GM18519 (cell line): ENCODE results near the gene GEMIN5.
"Not testable (repeated sequence)": the region's sequence is repeated elsewhere in the genome, so short reads cannot be mapped to it uniquely, and the experiment has no call there.

Source experiments
- ATAC-seq: cut with Tn5 transposase; IDR thresholded peaks from one replicate; pipeline ENCODE4 v1.9.1; 2021; ENCODE audit warnings: mild to moderate bottlenecking, moderate library complexity; ENCODE audit not compliant: unreplicated experiment, low FRiP score

The GEMIN5 gene

DNA sequence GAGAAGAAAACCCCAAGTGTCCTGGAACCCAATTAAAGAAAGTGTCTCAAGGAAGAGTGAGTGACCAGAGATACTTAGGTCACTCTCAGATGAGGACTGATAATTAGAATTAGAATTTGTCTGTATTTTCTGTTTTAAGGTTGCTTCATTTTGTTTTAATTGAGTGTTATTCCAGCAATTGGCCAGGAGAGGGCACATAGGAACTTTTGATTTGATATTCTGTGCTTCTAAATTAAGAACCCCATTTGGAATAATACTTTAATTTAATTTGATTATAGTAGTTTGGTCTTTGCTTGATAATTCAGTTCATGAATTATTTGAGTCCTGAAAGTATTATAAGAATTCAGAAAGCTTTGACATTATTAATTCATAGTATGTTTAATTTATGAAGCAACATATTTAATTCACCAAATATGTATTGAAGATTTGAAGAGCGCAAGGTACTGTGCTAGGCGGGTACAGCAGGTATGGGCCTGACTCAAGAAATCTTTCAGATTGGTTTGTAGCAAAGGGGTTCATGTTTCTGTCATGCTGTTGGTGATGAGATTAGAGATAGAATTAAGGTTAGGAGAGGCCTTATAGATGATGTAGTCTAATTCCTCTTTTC is 7.8 kb upstream of the GEMIN5 start:
- no peak for ATAC-seq

DNA sequence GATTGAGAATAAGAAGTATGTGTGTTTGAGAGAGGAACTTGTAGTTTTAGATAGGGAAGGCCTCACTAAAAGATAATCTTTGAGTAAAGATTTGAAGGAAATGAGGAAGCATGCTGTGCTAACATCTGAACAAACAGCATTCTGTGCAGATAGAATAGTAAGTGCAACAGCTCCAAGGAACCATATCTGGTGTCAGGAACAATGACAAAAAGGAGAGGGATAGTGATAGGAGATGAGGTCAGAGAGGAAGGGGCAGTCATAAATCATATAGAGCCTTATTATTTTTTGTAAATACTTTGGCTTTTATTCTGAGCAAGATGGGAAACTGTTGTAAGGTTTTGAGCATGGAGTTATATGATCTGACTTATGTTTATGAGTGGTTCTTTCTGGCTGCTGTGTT is 6.7 kb upstream of the GEMIN5 start:
- no peak for ATAC-seq

DNA sequence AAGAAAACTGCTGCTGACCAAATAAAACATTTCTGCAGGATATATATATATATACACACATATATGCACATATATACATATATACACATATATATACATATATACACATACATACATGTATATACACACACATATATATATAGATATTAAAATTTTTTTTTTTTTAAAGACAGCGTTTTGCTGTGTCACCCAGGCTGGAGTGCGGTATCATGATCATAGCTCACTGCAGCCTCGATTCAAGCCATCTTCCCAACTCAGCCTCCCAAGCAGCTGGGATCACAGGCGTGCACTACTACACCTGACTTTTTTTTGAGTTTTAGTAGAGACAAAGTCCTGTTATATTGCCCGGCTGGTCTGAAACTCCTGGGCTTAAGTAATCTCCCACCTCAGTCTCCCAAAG is 5.5 kb upstream of the GEMIN5 start:
- no peak for ATAC-seq

DNA sequence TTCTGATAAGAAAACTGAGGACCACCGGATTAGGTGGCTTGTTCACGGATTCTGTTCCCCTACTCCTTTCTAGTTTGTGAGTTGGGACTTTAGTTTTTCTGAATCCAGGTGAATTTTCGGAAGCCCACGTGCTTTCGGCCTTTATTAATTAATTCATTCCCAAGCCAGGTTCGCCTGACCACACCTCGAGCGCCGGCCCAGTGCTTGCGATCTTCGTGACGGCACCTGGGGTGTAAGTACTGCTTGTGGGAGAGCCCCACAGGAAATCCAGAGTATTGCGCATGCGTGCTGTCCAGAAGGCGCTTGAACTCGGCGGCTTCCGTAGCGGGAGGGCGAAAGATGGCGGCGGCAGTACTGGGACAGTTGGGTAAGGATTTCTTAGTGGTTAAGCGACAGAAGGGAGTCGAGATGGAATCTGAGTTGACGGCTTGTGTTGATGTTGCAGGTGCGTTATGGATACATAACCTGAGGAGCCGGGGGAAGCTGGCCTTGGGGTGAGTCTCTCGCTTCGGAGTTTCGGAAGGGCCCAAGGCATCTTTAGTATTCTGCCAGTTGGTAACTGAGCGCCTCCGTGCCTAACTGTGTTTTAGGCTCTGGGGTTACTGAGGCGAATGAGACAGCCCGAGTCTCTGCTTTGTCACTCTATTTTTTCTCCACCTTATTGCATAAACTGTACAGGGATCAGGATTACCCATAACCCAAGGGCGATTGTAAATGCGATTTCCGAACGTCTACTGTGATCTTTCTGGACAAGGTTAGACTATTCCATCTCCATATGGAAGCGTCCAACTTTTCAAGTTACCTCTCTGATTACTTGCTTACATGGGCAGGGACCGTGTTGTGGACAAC is 3.0 kb upstream of the GEMIN5 start, which contains the start of gene MRPL22:
MRPL22 (plus strand) TSS at position 302 of the 849 bp plus-strand sequence; CDS start at position 340, 38 bp downstream.
- peak; percentile 34 for ATAC-seq

DNA sequence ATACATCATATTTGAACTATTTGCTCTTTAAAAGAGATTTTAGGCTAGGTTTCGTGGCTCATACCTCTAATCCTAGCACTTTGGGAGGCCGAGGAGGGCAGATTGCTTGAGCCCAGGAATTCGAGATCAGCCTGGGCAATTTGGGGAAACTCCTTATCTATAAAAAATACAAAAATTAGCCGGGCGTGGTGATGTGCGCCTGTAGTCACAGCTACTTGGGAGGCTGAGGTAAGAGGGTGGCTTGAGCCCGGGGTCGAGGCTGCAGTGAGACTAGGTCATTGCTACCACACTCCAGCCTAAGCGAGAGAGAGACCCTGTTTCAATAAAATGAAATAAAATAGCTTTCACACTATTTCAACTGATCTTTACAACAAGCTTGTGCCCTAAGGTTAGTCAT is 2.4 kb upstream of the GEMIN5 start:
- ATAC-seq: no peak

DNA sequence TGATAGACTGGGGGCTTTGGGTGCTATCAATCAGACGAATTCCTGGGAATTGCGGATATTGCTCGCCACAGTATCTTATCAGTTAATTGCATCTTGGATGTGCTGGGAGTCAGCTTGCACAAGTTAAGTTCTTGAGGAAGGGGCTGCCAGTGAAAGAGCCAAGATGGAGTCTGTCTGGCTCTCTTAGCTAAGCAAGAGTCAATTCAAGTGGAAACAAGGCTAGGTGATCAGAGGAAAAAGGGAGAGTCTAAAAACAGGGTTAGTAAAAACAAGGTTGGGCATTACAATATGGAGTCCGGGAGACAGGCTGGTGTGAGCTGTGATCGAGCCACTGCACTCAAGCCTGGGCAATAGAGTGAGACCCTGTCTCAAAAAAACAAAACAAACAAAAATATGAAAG is 1.4 kb upstream of the GEMIN5 start:
- not testable (repeated sequence) for ATAC-seq

DNA sequence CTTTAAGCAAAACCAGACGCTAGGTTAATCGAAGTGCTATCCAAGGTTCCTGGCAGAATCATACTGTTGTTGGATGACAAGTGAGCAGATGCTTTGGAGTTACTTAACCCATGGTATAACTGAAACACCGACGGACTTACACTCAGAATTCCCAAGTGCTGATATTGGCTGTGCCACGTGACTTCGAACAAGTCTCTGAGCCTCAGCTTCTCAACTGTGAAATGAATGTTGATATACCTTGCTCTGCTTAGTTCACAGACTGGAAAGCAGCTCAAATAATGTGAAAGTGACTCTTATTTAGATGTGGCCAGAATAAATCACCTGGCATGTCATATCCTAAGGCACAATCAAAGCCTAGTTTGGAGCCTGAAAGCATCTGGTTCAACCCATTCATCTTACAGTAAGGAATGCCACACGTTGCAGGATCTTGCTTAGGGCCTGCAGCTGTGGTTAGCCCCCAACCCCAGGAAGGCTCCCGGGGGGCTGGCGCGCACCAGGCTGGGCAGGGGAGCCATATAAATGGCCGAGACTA is 759 bp downstream of the GEMIN5 start:
- no peak for ATAC-seq

DNA sequence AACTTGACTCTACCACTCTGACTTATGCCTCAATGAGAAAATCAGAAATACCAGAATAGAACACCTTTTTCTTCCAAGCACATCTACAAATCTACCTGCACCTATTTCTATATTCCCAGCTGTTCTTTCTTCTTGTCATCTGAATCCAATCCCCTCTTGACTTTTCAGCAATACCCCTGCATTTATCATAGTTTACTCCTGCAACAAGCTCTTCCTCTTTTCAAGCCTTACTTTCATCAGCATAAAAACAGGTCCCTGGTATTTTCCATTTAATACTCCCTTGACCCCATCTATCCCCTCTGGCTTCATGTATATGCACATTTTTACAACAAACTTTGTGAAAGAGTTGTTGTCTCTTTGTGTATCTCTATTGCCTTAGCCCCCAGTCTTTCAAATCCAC is 3.1 kb downstream of the GEMIN5 start:
- no peak for ATAC-seq

DNA sequence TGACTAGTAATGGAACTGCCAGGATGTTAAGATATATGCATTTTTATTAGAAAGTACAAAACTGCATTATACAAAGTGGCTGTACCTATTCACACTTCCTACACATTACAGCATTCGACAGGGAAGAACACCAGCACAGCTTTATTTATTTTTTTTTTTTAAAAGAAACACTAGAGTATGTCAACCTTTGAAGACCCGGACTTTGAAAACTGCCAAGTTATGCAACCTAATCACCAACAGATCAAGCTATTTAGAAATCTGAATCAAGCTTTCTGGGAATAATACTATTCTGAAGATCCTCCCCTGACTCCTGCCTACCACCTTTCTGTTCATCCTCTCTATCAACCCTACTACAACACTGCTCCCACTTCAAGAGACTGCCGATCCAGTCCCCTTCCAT is 4.5 kb downstream of the GEMIN5 start:
- no peak for ATAC-seq

DNA sequence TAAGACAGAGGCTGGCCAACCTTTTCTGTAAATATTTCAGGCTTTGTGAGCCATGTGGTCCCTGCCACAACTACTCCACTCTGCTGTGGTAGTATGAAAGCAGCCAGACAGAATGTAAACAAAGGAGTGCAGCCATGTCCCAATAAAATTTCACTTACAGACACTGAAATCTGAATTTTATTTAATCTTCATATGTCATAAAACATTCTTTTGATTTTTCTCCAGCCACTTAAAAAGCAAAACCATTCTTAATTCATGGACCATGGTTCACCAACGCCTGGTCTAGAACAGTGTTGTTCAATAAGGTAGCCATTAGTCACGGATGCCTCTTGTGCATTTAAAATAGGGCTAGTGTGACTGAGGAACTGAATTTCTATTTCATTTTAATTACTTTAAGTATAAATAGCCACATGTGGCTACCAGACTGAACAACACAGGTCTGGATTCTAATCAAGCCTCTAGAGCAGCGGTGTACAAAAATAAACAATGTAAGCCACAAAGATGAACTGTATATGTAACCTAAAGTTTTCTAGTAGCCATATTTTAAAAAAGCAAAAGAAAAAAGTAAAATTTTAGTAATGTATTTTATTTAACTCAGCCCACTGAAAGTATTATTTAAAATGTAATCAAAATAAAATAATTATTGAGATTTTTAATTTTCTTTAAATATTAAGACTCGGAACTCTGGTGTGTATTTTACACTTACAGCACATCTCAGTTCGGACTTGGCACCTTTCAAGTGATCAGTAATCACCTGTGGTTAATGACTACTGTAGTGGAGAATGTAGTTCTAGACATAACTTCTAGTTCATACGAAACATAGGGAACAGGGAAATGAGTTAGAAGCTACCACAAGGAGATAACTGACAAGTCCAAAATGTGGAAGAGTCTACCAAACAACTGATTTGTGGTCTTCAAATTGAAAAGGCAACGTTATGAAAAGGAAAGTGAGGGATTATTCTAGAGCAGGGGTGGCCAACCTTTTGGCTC is 14.3 kb downstream of the GEMIN5 start:
- no peak for ATAC-seq

DNA sequence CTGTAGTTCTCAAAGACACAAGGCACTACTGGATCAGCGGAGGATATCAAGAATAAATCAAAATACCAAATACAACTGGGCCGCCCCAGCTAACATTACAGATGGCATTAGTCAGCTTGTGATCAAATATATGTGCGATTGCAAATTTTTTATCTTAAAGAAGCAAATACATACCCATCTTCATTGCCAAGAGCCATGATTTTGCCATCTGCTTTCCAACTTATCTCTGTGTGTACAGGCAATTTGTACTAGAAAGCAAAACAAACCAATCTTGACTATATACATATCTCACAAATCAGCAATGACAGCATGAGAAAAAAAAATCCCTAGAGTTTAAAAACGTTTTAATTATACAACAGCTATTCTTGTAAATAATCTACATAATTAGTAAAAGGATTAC is 20.3 kb downstream of the GEMIN5 start:
- ATAC-seq: no peak

DNA sequence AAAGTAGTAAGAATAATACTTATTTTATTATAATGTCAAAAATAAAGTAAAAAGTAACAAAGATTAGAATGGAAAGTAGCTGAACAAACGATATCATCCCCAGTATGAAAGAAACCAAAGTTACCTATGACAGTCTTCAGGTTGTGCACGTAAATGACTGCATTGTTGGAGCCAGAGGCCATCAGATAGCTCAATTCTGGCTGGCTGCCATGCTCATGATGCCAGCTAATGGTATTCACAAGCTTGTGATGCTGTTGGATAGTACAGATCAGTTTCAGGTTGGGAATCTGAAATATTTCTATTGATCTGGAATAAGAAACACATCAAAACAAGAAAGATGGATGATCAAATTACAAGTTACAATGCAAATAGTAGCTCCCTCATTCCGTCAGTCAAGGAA is 21.1 kb downstream of the GEMIN5 start:
- no peak for ATAC-seq

DNA sequence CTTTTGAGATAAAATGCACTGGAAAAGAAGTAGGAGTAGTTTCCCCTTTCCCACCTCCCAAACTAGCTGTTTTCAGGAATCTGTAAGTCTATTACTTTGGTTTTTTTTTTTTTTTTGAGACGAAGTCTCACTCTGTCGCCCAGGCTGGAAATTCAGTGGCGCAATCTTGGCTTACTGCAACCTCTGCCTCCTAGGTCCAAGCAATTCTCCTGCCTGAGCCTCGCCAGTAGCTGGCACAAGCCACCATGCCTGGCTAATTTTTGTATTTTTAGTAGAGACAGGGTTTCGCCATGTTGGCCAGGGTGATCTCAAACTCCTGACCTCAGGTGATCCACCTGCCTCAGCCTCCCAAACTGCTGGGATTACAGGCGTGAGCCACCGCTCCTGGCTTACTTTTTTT is 32.4 kb downstream of the GEMIN5 start:
- not testable (repeated sequence) for ATAC-seq

DNA sequence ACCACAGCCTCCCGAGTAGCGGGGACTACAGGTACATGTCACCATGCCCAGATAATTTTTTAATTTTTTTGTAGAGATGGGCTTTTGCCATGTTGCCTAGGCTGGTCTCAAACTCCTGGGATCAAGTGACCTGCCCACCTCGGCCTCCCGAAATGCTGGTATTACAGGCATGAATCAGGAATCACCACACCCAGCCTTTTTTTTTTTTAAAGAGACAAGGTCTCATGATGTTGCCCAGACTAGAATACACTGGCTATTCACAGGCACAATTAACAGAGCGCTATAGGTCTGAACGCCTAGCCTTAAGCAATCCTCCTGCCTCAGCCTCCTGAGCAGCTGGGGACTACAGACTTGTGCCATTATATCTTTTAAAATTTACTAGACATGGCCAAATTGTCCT is 36.1 kb downstream of the GEMIN5 start:
- no peak for ATAC-seq

DNA sequence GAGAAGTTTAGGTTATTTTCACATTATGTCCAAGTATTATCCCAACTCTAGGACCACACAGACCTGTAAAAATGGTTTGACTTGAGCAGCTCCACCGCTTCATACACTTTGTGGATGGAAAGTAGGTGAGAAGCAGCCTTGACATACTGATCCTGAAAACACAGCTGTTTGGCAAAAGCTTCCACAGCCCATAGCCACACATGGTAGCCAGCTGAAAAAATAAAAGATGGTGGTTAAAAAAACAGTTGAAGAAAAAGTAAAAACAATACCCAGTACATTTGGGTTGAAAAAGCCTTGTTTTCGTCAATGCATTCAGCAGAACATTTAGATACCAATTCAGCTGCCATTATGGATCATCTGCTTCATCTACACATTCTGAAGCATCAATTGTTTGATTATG is 36.7 kb downstream of the GEMIN5 start:
- no peak for ATAC-seq

DNA sequence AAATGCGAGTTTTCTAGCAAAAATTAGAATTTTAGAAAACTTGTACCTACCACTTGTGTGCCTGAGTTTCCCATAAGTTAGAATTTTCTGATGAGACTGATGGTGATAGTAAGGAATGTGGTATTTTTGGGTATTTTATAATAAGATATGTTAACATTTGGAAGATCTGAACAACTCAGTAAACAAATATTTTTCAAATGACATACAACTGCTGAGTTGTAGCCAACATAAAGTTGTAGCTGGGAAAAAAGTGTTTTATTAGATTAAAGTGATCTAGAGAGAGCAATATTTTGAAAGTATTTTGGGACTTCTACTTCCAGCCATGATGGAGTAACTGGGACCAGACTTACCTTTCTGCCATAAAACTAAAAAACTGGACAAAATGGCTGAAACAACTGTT is 37.9 kb downstream of the GEMIN5 start:
- no peak for ATAC-seq

DNA sequence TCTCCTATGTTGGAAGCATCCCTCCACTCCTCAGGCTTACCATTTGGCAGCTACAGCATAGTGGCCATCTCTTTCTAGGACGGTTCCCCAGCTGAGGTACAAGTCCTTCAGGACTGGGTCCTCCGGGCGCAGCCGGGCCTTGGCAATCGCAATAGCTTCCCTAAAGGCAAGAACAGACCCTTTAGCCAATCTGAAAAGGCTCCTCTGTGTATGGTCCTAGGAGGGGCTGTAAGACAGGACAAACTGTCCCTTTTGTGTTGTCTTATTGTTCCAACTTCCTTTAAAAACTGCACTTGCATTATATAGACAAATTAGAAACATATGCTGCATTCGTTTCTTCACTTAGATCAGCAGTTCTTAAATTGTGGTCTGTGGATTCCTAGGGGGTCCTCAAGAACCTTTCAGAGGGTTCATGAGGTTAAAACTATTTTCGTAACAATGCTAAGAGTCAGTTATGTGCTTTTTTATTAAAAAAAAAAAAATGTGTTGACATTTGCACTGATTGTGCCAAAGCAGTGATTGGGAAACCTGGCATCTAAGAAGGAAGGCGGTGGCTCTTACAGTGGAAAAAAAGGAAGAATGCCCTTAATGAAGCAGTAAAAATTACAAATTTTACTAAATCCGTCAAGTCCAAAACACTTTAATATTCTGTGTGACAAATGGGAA is 38.7 kb downstream of the GEMIN5 start:
- ATAC-seq: no peak

DNA sequence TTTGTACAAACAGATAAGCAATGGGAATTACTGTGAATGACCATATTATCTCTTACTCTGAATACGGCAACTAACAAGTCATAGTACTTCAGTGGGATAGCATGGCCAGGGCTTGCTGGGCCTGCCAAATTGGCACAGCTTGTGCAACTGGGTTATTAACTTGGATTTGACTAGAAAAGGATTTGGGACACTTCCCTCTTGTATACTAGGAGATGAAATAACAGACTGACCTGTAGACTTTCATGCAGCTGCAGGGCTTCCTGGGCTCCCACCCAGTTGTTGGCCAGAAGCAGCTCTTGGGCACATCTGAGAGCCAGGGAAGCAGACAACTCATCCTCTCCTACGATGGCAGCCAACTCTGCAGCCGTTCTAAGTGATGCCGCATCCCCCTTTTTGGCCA is 39.8 kb downstream of the GEMIN5 start:
- no peak for ATAC-seq

DNA sequence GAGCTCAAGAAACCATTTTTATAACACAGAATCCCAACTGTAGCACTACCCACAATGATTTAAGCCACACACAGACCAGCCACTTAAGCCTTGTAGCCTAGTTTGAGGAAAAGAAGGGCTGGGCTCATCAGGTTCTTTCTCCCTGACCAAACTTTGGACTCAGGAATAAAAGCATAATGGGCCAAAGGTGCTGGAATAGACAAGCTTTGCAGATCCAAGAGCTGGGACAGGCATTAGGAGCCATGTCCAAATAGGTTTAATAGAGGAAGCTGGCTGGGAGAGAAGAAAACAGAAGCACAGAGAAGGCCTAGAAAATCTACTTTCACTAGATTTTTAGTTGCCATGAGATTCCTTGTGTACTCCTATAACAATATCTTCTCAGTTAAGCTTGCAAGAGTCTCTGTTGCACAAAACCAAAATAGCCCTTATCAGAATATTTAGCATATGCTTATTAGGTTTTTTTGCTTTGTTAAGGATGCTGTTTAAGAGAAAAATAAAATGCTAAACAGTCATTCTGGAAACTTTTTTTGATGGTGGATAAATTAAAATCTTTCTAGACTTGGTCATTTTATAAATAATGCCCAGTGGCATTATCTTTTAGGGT is 41.3 kb downstream of the GEMIN5 start:
- no peak for ATAC-seq
